WTC11 (cell line): ENCODE measurements around the gene PTPRN2. TPM values are rescaled to one million over a fixed set of nuclear protein-coding genes. Genes with fewer than 3 reads are reported as not detected.

Source experiments
- ATAC-seq: fragments of 200-7000 bp; cut with Tn5 transposase; 2 replicates; pipeline ENCODE4 v1.10.0; 2021; ENCODE audit warnings: mild to moderate bottlenecking, moderate library complexity
- CTCF ChIA-PET: fragments of 300-600 bp; sonication (Branson Sonifier 250); formaldehyde crosslinking; loops from one replicate; lab custom pipeline; 2021; ENCODE audit warnings: antibody characterized with exemption; lab: Charles Lee
- POLR2A ChIA-PET: fragments of 350-600 bp; sonication (Branson Sonifier 250); formaldehyde crosslinking; loops from one replicate; lab custom pipeline; 2021; ENCODE audit warnings: antibody characterized with exemption; lab: Charles Lee
- DNase-seq: peaks from one replicate; pipeline ENCODE4 v3.0.0; 2021; ENCODE audit warnings: low spot score
- H3K27ac Mint-ChIP-seq: 2 replicates; pipeline ENCODE4 v1.8.0; 2021; ENCODE audit warnings: mixed read lengths
- H3K27me3 Mint-ChIP-seq: 2 replicates; pipeline ENCODE4 v1.8.0; 2021; ENCODE audit warnings: low read depth, mild to moderate bottlenecking, moderate library complexity, mixed read lengths
- H3K36me3 Mint-ChIP-seq: 2 replicates; pipeline ENCODE4 v1.8.0; 2021; ENCODE audit warnings: mixed read lengths
- H3K4me1 Mint-ChIP-seq: 2 replicates; pipeline ENCODE4 v1.8.0; 2022; ENCODE audit warnings: mixed read lengths
- H3K4me3 Mint-ChIP-seq: 2 replicates; pipeline ENCODE4 v1.8.0; 2021; ENCODE audit warnings: mild to moderate bottlenecking, moderate library complexity, mixed read lengths
- H3K9me3 Mint-ChIP-seq: 2 replicates; pipeline ENCODE4 v1.8.0; 2021; ENCODE audit warnings: mixed read lengths
- AFF4 ChIP-seq: sonication (generic); formaldehyde crosslinking; IDR thresholded peaks from 2 replicates; pipeline ENCODE4 v1.8.1; 2023; ENCODE audit warnings: mild to moderate bottlenecking, missing genetic modification reagents, borderline replicate concordance
- EMX1 ChIP-seq: fragments of 250-450 bp; sonication (Bioruptor Pico); IDR thresholded peaks from 2 replicates; pipeline ENCODE4 v1.8.0; 2021; ENCODE audit warnings: mild to moderate bottlenecking
- ERG ChIP-seq: fragments of 250-450 bp; sonication (Bioruptor Pico); IDR thresholded peaks from 2 replicates; pipeline ENCODE4 v1.8.0; 2021; ENCODE audit warnings: mild to moderate bottlenecking
- GRHL2 ChIP-seq: fragments of 250-450 bp; sonication (Bioruptor Pico); IDR thresholded peaks from 2 replicates; pipeline ENCODE4 v1.8.0; 2022; ENCODE audit warnings: mild to moderate bottlenecking, moderate library complexity; ENCODE audit not compliant: insufficient replicate concordance, severe bottlenecking
- MAX ChIP-seq: sonication (generic); formaldehyde crosslinking; IDR thresholded peaks from 2 replicates; pipeline ENCODE4 v1.8.0; 2022; ENCODE audit warnings: mild to moderate bottlenecking, missing genetic modification reagents
- MLX ChIP-seq: sonication (generic); formaldehyde crosslinking; IDR thresholded peaks from 2 replicates; pipeline ENCODE4 v1.8.1; 2023; ENCODE audit warnings: mild to moderate bottlenecking, missing genetic modification reagents, moderate library complexity
- MXD4 ChIP-seq: fragments of 250-450 bp; sonication (Bioruptor Pico); IDR thresholded peaks from 2 replicates; pipeline ENCODE4 v1.8.0; 2021; ENCODE audit warnings: mild to moderate bottlenecking, moderate library complexity, borderline replicate concordance
- MYBL2 ChIP-seq: sonication (generic); formaldehyde crosslinking; IDR thresholded peaks from 2 replicates; pipeline ENCODE4 v1.8.1; 2023; ENCODE audit warnings: mild to moderate bottlenecking, moderate library complexity, missing genetic modification reagents
- NR3C1 ChIP-seq: sonication (generic); formaldehyde crosslinking; conservative IDR thresholded peaks from 2 replicates; pipeline ENCODE4 v1.8.1; 2023; ENCODE audit warnings: low read depth, mild to moderate bottlenecking, missing genetic modification reagents
- OVOL2 ChIP-seq: fragments of 250-450 bp; sonication (Bioruptor Pico); IDR thresholded peaks from 2 replicates; pipeline ENCODE4 v1.9.0; 2021; ENCODE audit warnings: mild to moderate bottlenecking, borderline replicate concordance
- SP1 ChIP-seq: sonication (generic); formaldehyde crosslinking; conservative IDR thresholded peaks from 2 replicates; pipeline ENCODE4 v1.8.1; 2022; ENCODE audit warnings: missing genetic modification reagents
- ZNF281 ChIP-seq: sonication (generic); formaldehyde crosslinking; IDR thresholded peaks from 2 replicates; pipeline ENCODE4 v1.8.0; 2023; ENCODE audit warnings: mild to moderate bottlenecking, missing genetic modification reagents
- ZNF317 ChIP-seq: sonication (generic); formaldehyde crosslinking; IDR thresholded peaks from 2 replicates; pipeline ENCODE4 v1.8.1; 2023; ENCODE audit warnings: low read depth, mild to moderate bottlenecking, moderate library complexity, missing genetic modification reagents, borderline replicate concordance
- ZNF532 ChIP-seq: fragments of 250-450 bp; sonication (Bioruptor Pico); IDR thresholded peaks from 2 replicates; pipeline ENCODE4 v1.9.0; 2021; ENCODE audit warnings: mild to moderate bottlenecking, borderline replicate concordance
- total RNA-seq: library from RNA; stranded (reverse); gene quantifications from 3 replicates; pipeline ENCODE4 v1.2.3, GENCODE V29; 2021

Gene PTPRN2
- total RNA-seq, 1 experiment from 2014 or later, result 4.7 TPM

- TF ChIP-seq AFF4 (CRISPR knock-in tag), result no peak
Observed at GRCh38 chr7:157618091-157618726, 969.4 kb downstream of the PTPRN2 start (continued).

GRCh38 chr7:157617401-157617800, 970.2 kb downstream of the PTPRN2 start:
- Mint-ChIP-seq H3K27me3 (peaks cover 43% of the 10 kb centered on the region), H3K4me3 (no peak overlapping the region), H3K36me3 (peaks cover 21% of the 10 kb centered on the region), H3K4me1 (no peaks in the 10 kb centered on the region), H3K9me3 (peaks cover 23% of the 10 kb centered on the region), H3K27ac (no peak overlapping the region)
- no peak for DNase-seq
- ChIA-PET CTCF (no interaction called here), POLR2A (no interaction called here)
- TF ChIP-seq MAX (CRISPR knock-in tag) (no peak), MLX (CRISPR knock-in tag) (no peak), EMX1 (CRISPR knock-in tag) (no peak), NR3C1 (no peak), MYBL2 (no peak), MXD4 (CRISPR knock-in tag) (no peak), ERG (CRISPR knock-in tag) (no peak), ZNF317 (no peak), ZNF281 (CRISPR knock-in tag) (no peak), SP1 (CRISPR knock-in tag) (no peak)
- no peak for ATAC-seq

GRCh38 chr7:157616931-157617330, 970.7 kb downstream of the PTPRN2 start:
- Mint-ChIP-seq H3K27me3 (peaks cover 48% of the 10 kb centered on the region), H3K9me3 (peaks cover 23% of the 10 kb centered on the region), H3K4me3 (no peak overlapping the region), H3K27ac (no peak overlapping the region), H3K36me3 (peaks cover 21% of the 10 kb centered on the region), H3K4me1 (no peaks in the 10 kb centered on the region)
- no peak for DNase-seq
- ChIA-PET CTCF (no interaction called here), POLR2A (no interaction called here)
- ATAC-seq, result no peak
- TF ChIP-seq GRHL2 (CRISPR knock-in tag) (no peak), ZNF532 (CRISPR knock-in tag) (no peak), OVOL2 (CRISPR knock-in tag) (no peak)
